ENCODE results near the gene CECR2. TPM values are rescaled to one million over a fixed set of nuclear protein-coding genes. Genes with fewer than 3 reads are reported as not detected.
A peak's percentile ranks its signal among the peaks of the same experiment; 100 is the strongest.

CECR2 gene
- total and polyA plus RNA-seq, 2 donors from 2014 or later, result 0.58 to 3.4 TPM

DNA sequence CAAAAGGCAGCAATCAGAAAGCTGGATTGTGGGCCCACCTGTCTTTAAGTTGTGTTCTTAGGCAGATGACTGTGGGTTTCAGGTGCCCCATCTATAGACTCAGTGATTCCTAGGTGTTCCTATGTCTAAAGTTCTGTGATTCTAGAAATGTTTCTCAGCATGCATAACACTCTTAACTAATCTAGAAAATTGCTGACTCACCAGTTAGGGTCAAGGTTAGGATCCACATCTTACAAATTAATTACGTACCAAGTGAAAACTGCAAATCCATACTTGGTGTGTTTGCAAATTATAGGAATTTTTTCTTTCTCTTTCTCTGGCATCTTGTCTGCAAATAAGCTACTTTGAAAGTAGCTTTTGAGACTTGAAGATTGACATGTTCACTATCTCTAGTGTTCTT lies 7.7 kb downstream of the CECR2 start:
- TF ChIP-seq, protein P1, sequence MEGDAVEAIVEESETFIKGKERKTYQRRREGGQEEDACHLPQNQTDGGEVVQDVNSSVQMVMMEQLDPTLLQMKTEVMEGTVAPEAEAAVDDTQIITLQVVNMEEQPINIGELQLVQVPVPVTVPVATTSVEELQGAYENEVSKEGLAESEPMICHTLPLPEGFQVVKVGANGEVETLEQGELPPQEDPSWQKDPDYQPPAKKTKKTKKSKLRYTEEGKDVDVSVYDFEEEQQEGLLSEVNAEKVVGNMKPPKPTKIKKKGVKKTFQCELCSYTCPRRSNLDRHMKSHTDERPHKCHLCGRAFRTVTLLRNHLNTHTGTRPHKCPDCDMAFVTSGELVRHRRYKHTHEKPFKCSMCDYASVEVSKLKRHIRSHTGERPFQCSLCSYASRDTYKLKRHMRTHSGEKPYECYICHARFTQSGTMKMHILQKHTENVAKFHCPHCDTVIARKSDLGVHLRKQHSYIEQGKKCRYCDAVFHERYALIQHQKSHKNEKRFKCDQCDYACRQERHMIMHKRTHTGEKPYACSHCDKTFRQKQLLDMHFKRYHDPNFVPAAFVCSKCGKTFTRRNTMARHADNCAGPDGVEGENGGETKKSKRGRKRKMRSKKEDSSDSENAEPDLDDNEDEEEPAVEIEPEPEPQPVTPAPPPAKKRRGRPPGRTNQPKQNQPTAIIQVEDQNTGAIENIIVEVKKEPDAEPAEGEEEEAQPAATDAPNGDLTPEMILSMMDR (IDR thresholded peaks at IDR 0.05; ENCODE audit: borderline replicate concordance, extremely low read depth, insufficient read depth), result no peak
- Histone ChIP-seq H3K27ac (ENCODE audit: low read depth in 2 of 2, low read length in 2 of 2) (no peak overlapping the region), H3K4me1 (ENCODE audit: control insufficient read depth in 2 of 3, insufficient read depth in 2 of 3, low read depth in 1 of 3, low read length in 3 of 3) (no peaks in the 10 kb centered on the region), H3K9me3 (ENCODE audit: control insufficient read depth in 2 of 3, insufficient read depth in 1 of 3, low read length in 3 of 3) (no peaks in the 10 kb centered on the region), H3K27me3 (ENCODE audit: control insufficient read depth, insufficient read depth, low read length) (no peaks in the 10 kb centered on the region), H3K36me3 (ENCODE audit: control insufficient read depth in 2 of 3, insufficient read depth in 3 of 3, low read length in 3 of 3) (no peaks in the 10 kb centered on the region), H3K9ac (ENCODE audit: low read length in 3 of 3) (no peak overlapping the region), H3K4me3 (ENCODE audit: low read length in 3 of 3) (no peak overlapping the region)
- intact Hi-C loops (cut with DNase I), result no loop called here
- FAIRE-seq, result no peak
- DNase-seq, result no peak

DNA sequence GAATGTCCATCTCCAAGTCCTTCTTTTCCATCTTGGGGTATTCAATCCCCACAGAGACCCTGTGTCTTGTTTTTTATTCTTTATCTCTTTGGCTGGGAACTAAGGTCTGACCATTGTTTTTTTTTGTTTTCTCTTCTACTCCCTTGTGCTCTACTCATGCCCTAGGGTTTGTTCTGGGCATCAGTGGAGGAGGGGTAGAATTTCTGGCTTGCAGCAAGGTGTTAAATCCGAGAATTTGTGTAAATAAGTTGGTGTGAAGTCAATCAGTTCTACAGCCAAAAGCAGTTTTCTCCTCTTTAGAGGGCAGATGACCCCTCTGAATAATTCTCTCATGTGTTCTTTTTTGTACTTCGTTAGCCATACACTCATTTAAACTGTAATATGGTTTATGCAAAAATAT lies 10.7 kb downstream of the CECR2 start:
- FAIRE-seq, result no peak
- intact Hi-C loops (cut with DNase I), result no loop called here

DNA sequence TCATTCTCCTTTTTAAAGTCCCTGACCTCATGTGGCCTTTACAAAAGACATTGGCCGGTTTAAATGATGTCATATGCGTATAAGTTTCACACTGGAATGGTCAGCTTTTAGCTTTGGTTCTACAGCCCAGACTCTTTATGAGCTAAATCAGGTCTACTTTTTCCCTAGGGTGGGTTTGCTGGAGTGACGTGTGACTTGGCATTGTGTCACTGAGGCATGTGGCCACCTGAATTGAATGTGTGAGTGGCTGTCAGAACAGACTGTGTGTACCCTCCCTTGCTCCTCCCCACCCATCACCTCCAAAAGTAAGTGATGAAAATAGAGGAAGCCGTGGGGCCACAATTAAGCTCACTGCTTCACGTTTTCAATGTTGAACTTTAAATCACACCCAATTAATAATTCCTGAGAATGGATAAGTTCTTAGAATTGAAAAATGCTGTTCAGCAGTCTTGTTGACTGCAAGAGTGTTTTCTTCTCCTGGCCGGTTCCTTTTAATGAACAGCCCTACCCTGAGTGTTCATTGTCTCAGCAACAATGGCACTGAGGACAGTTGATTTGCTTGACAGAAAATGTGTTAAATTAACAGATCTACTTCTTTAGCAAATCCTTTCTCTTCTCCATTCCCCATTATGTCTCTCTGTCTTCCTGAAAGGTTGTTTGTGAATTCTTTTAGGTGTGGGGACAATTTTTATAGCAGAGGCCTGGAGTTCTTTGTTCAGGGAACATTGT lies 11.3 kb downstream of the CECR2 start:
- FAIRE-seq, result no peak
- H3K9ac ChIP-seq (ENCODE audit: low read length in 3 of 3), result no peak overlapping the region
- no peak overlapping the region for H3K4me3 ChIP-seq (ENCODE audit: low read length in 3 of 3)
- peak in 2 of 5 donors; percentile 22 to 29 for DNase-seq
- TF ChIP-seq, protein P1 (IDR thresholded peaks at IDR 0.05; ENCODE audit: borderline replicate concordance, extremely low read depth, insufficient read depth), result no peak
- no peak overlapping the region for H3K27ac ChIP-seq (ENCODE audit: low read depth in 2 of 2, low read length in 2 of 2)
- intact Hi-C loops (cut with DNase I), result no loop called here
- no peaks in the 10 kb centered on the region for H3K27me3 ChIP-seq (ENCODE audit: control insufficient read depth, insufficient read depth, low read length)
- H3K9me3 ChIP-seq (ENCODE audit: control insufficient read depth in 2 of 3, insufficient read depth in 1 of 3, low read length in 3 of 3), result peaks cover 0 to 8% (median 6%) of the 10 kb centered on the region in 3 donors
- H3K4me1 ChIP-seq (ENCODE audit: control insufficient read depth in 2 of 3, insufficient read depth in 2 of 3, low read depth in 1 of 3, low read length in 3 of 3), result no peaks in the 10 kb centered on the region
- H3K36me3 ChIP-seq (ENCODE audit: control insufficient read depth in 2 of 3, insufficient read depth in 3 of 3, low read length in 3 of 3), result no peaks in the 10 kb centered on the region

More for the DNA sequence above, 10.7 kb downstream of the CECR2 start:
- Histone ChIP-seq H3K36me3 (ENCODE audit: control insufficient read depth in 2 of 3, insufficient read depth in 3 of 3, low read length in 3 of 3) (no peaks in the 10 kb centered on the region), H3K27ac (ENCODE audit: low read depth in 2 of 2, low read length in 2 of 2) (no peak overlapping the region), H3K27me3 (ENCODE audit: control insufficient read depth, insufficient read depth, low read length) (no peaks in the 10 kb centered on the region), H3K9me3 (ENCODE audit: control insufficient read depth in 2 of 3, insufficient read depth in 1 of 3, low read length in 3 of 3) (peaks cover 0 to 8% (median 4%) of the 10 kb centered on the region in 3 donors), H3K4me3 (ENCODE audit: low read length in 3 of 3) (no peak overlapping the region), H3K4me1 (ENCODE audit: control insufficient read depth in 2 of 3, insufficient read depth in 2 of 3, low read depth in 1 of 3, low read length in 3 of 3) (no peaks in the 10 kb centered on the region), H3K9ac (ENCODE audit: low read length in 3 of 3) (no peak overlapping the region)
- peak in 3 of 5 donors; percentile 15 to 46 (median 27) for DNase-seq
- TF ChIP-seq, protein P1 (IDR thresholded peaks at IDR 0.05; ENCODE audit: borderline replicate concordance, extremely low read depth, insufficient read depth), result no peak
